ENCODE data around the gene MELK.

Gene MELK

GRCh38 chr9:36717276-36717675, 144.6 kb downstream of the MELK start:
- TF ChIP-seq ZBTB7A (IDR thresholded peaks at IDR 0.05; ENCODE audit: low read depth) (no peak), REST (IDR thresholded peaks at IDR 0.05; ENCODE audit: low read depth) (no peak), EGR1 (IDR thresholded peaks at IDR 0.05) (no peak), TCF12 (IDR thresholded peaks at IDR 0.05; ENCODE audit: low read depth) (no peak)
- TF ChIP-seq, protein P1, sequence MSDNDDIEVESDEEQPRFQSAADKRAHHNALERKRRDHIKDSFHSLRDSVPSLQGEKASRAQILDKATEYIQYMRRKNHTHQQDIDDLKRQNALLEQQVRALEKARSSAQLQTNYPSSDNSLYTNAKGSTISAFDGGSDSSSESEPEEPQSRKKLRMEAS (IDR thresholded peaks at IDR 0.05), result no peak

GRCh38 chr9:36718612-36719011, 145.9 kb downstream of the MELK start:
- no peak for TF ChIP-seq TCF12 (IDR thresholded peaks at IDR 0.05; ENCODE audit: low read depth)
- no peak for TF ChIP-seq ZBTB7A (IDR thresholded peaks at IDR 0.05; ENCODE audit: low read depth)
- TF ChIP-seq YY1 (IDR thresholded peaks at IDR 0.05; ENCODE audit: low read depth), result no peak
- TF ChIP-seq USF1 (IDR thresholded peaks at IDR 0.05), result no peak
- TF ChIP-seq EGR1 (IDR thresholded peaks at IDR 0.05), result no peak
- TF ChIP-seq NFIC (IDR thresholded peaks at IDR 0.05), result no peak
- TF ChIP-seq FOXM1 (IDR thresholded peaks at IDR 0.05; ENCODE audit: borderline replicate concordance, low read depth), result no peak
- TF ChIP-seq TEAD4 (IDR thresholded peaks at IDR 0.05), result no peak
- TF ChIP-seq CREB1 (IDR thresholded peaks at IDR 0.05; ENCODE audit: low read depth), result no peak
- TF ChIP-seq, protein P1 (IDR thresholded peaks at IDR 0.05), result no peak

- TF ChIP-seq EGR1 (IDR thresholded peaks at IDR 0.05) (no peak), NFIC (IDR thresholded peaks at IDR 0.05) (no peak), ZBTB7A (IDR thresholded peaks at IDR 0.05; ENCODE audit: low read depth) (no peak), REST (IDR thresholded peaks at IDR 0.05; ENCODE audit: low read depth) (peak; percentile 52; the same call in 1 of the 2 replicates)
These were observed 147.3 kb downstream of the MELK start for GRCh38 chr9:36720043-36720442.

- TF ChIP-seq TEAD4 (IDR thresholded peaks at IDR 0.05), result peak; percentile 50; the same call in 1 of the 2 replicates
- TF ChIP-seq CEBPB (IDR thresholded peaks at IDR 0.05), result no peak
- peak; percentile 91 for TF ChIP-seq NFIC (IDR thresholded peaks at IDR 0.05)
These were observed 149.3 kb downstream of the MELK start for GRCh38 chr9:36721846-36722588.

DNA sequence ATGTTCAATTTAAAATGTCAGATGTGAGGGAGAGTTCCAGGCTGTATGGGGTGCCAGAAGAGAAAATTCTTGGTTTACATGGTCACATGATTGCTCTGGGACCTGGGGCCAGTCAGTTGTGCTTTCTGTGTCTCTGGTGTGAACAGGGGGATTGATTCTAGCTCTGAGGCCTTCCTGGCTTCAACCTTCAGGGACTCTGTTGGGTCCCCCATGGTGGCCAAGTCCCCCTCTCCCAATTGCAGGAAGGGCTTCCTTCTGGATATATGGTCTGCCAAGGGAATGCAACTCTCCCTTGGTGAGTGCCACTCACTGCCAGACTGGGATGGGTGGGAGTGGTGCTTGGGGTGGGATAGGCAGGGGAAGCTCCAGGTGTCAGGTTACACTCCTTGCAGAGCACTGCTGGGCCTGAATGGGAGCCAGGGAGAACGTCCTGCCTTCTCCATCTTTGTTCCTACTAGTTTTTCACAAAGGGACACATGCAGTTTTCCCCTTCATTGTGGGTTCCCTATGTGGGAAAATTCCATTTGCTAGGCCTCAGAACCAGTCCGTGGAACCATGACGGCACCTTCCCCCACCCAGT, 153.2 kb downstream of the MELK start:
- no peak for TF ChIP-seq CREB1 (IDR thresholded peaks at IDR 0.05; ENCODE audit: low read depth)
- TF ChIP-seq TCF12 (IDR thresholded peaks at IDR 0.05; ENCODE audit: low read depth), result no peak
- TF ChIP-seq USF1 (IDR thresholded peaks at IDR 0.05), result 0 out of 2 replicates have a peak, but pooled peaks have one; percentile 9
